IMR-90 (cell line): Measurements from ENCODE around the gene NDRG2. TPM values are rescaled to one million over a fixed set of nuclear protein-coding genes. Genes with fewer than 3 reads are reported as not detected.

Experiments used
- ATAC-seq: fragments of 200-7000 bp; cut with Tn5 transposase; 2 replicates; pipeline ENCODE4 v1.9.1; 2020; ENCODE audit warnings: low read depth, mild to moderate bottlenecking, moderate library complexity
- BruUV-seq: library from RNA; stranded (reverse); fragments of 400-500 nt; replicated peaks from 2 replicates; lab custom pipeline; 2021; lab: Mats Ljungman, UMichigan
- CTCF ChIA-PET: fragments of 300-600 bp; formaldehyde crosslinking; extraction: SDS; loops from one replicate; lab custom pipeline; 2021; ENCODE audit warnings: antibody characterized with exemption; lab: Yijun Ruan, JAX
- POLR2A ChIA-PET: fragments of 300-600 bp; sonication (Branson Sonifier 250); formaldehyde crosslinking; loops from one replicate; lab custom pipeline; 2022; ENCODE audit warnings: antibody characterized with exemption; ENCODE audit not compliant: unreplicated experiment; lab: Charles Lee
- DNase-seq: peaks from one replicate; pipeline ENCODE4 v3.0.0; 2013
- H2AFZ ChIP-seq: replicated peaks from 2 replicates; pipeline ENCODE3; 2013; ENCODE audit warnings: low read length, mild to moderate bottlenecking; ENCODE audit not compliant: poor library complexity
- H2AK5ac ChIP-seq: 2 replicates; pipeline ENCODE4 v1.6.1; 2013; ENCODE audit warnings: low read depth, low read length, inconsistent platforms
- H2AK9ac ChIP-seq: replicated peaks from 2 replicates; pipeline ENCODE3; 2013; ENCODE audit warnings: mild to moderate bottlenecking, low read depth, low read length, moderate library complexity; ENCODE audit not compliant: poor library complexity
- H2BK120ac ChIP-seq: 2 replicates; pipeline ENCODE4 v1.6.1; 2013; ENCODE audit warnings: low read depth, low read length, inconsistent platforms
- H2BK15ac ChIP-seq: 3 replicates; pipeline ENCODE4 v1.6.1; 2013; ENCODE audit warnings: low read depth, low read length, inconsistent platforms
- H2BK20ac ChIP-seq: 2 replicates; pipeline ENCODE4 v1.6.1; 2013; ENCODE audit warnings: low read depth, mild to moderate bottlenecking, inconsistent platforms, low read length, moderate library complexity
- H2BK5ac ChIP-seq: 2 replicates; pipeline ENCODE4 v1.6.1; 2013; ENCODE audit warnings: mild to moderate bottlenecking, low read depth, low read length, inconsistent platforms; ENCODE audit not compliant: poor library complexity, severe bottlenecking
- H3K14ac ChIP-seq: replicated peaks from 2 replicates; pipeline ENCODE4 v1.6.1; 2013; ENCODE audit warnings: low read depth, low read length, inconsistent platforms
- H3K18ac ChIP-seq: 2 replicates; pipeline ENCODE4 v1.6.1; 2013; ENCODE audit warnings: low read depth, low read length, control low read depth
- H3K23ac ChIP-seq: 2 replicates; pipeline ENCODE4 v1.6.1; 2013; ENCODE audit warnings: low read depth, low read length, inconsistent platforms
- H3K27ac ChIP-seq: 2 replicates; pipeline ENCODE4 v1.5.1; 2013; ENCODE audit warnings: mild to moderate bottlenecking, control low read depth, low read length; ENCODE audit not compliant: insufficient read depth
- H3K27me3 ChIP-seq: 2 replicates; pipeline ENCODE4 v1.6.1; 2013; ENCODE audit warnings: low read length; ENCODE audit not compliant: control insufficient read depth, insufficient read depth
- H3K36me3 ChIP-seq: 2 replicates; pipeline ENCODE4 v1.6.1; 2013; ENCODE audit warnings: low read length, mixed read lengths; ENCODE audit not compliant: control insufficient read depth, insufficient read depth
- H3K4ac ChIP-seq: 2 replicates; pipeline ENCODE4 v1.6.1; 2013; ENCODE audit warnings: low read depth, low read length, inconsistent platforms
- H3K4me1 ChIP-seq: 2 replicates; pipeline ENCODE4 v1.6.1; 2013; ENCODE audit warnings: low read length, mixed read lengths; ENCODE audit not compliant: control insufficient read depth, insufficient read depth
- H3K4me2 ChIP-seq: 2 replicates; pipeline ENCODE4 v1.6.1; 2013; ENCODE audit warnings: low read depth, mild to moderate bottlenecking, control low read depth, low read length, moderate library complexity
- H3K4me3 ChIP-seq: 2 replicates; pipeline ENCODE4 v1.5.1; 2013; ENCODE audit warnings: low read depth, mild to moderate bottlenecking, control low read depth, low read length, moderate library complexity; ENCODE audit not compliant: insufficient read depth
- H3K56ac ChIP-seq: 2 replicates; pipeline ENCODE4 v1.6.1; 2013; ENCODE audit warnings: low read length, inconsistent platforms; ENCODE audit not compliant: insufficient read depth; ENCODE audit errors: extremely low read depth
- H3K79me1 ChIP-seq, 2 experiments: 2 replicates each; pipeline ENCODE4 v1.6.1; 2013; ENCODE audit warnings: low read length in 2 of 2, inconsistent platforms in 1 of 2, low read depth in 1 of 2
- H3K9ac ChIP-seq: 2 replicates; pipeline ENCODE4 v1.6.1; 2013; ENCODE audit warnings: low read depth, low read length, control low read depth
- H3K9me1 ChIP-seq: 2 replicates; pipeline ENCODE4 v1.6.1; 2013; ENCODE audit warnings: low read length, inconsistent platforms; ENCODE audit not compliant: insufficient read depth
- H3K9me3 ChIP-seq: 2 replicates; pipeline ENCODE4 v1.6.1; 2013; ENCODE audit warnings: low read length; ENCODE audit not compliant: control insufficient read depth, insufficient read depth
- H4K20me1 ChIP-seq: 2 replicates; pipeline ENCODE4 v1.6.1; 2013; ENCODE audit warnings: low read length, inconsistent platforms; ENCODE audit not compliant: insufficient read depth
- H4K5ac ChIP-seq: 2 replicates; pipeline ENCODE4 v1.6.1; 2013; ENCODE audit warnings: mild to moderate bottlenecking, low read depth, low read length, control low read depth
- H4K8ac ChIP-seq, 2 experiments: 2 replicates each; pipeline ENCODE4 v1.6.1; 2013; ENCODE audit warnings: low read depth in 2 of 2, low read length in 2 of 2, control low read depth in 1 of 2, inconsistent platforms in 1 of 2
- H4K91ac ChIP-seq: 2 replicates; pipeline ENCODE4 v1.6.1; 2013; ENCODE audit warnings: low read depth, low read length, inconsistent platforms; ENCODE audit not compliant: insufficient read depth
- BHLHE40 ChIP-seq: fragments of 150-350 bp; IDR thresholded peaks from 2 replicates; pipeline ENCODE4 v1.6.1; 2016; ENCODE audit warnings: mild to moderate bottlenecking, low read depth, low read length
- CEBPB ChIP-seq: IDR thresholded peaks from 2 replicates; pipeline ENCODE4 v1.6.1; 2012; ENCODE audit warnings: low read depth, low read length, improper control_type of control experiment
- CHD1 ChIP-seq: IDR thresholded peaks from 2 replicates; pipeline ENCODE4 v1.6.1; 2012; ENCODE audit warnings: low read depth, low read length, improper control_type of control experiment
- CTCF ChIP-seq: conservative IDR thresholded peaks from 2 replicates; pipeline ENCODE4 v1.5.1; 2012; ENCODE audit warnings: mild to moderate bottlenecking, low read depth, low read length, improper control_type of control experiment
- FOS ChIP-seq: fragments of 150-350 bp; IDR thresholded peaks from 2 replicates; pipeline ENCODE4 v1.6.1; 2016; ENCODE audit warnings: low read depth, low read length
- MAFK ChIP-seq: IDR thresholded peaks from 2 replicates; pipeline ENCODE4 v1.6.1; 2012; ENCODE audit warnings: low read depth, low read length, improper control_type of control experiment
- MAZ ChIP-seq: IDR thresholded peaks from 2 replicates; pipeline ENCODE4 v1.6.1; 2012; ENCODE audit warnings: low read depth, mild to moderate bottlenecking, low read length, improper control_type of control experiment, moderate library complexity, borderline replicate concordance
- MXI1 ChIP-seq: IDR thresholded peaks from 2 replicates; pipeline ENCODE4 v1.6.1; 2012; ENCODE audit warnings: low read depth, mild to moderate bottlenecking, low read length, moderate library complexity, borderline replicate concordance
- NFE2L2 ChIP-seq: fragments of 150-350 bp; IDR thresholded peaks from 2 replicates; pipeline ENCODE4 v1.6.1; 2016; ENCODE audit warnings: low read depth, mild to moderate bottlenecking, low read length
- POLR2A ChIP-seq: IDR thresholded peaks from 2 replicates; pipeline ENCODE4 v1.6.1; 2012; ENCODE audit warnings: mild to moderate bottlenecking, low read depth, low read length
- RAD21 ChIP-seq: IDR thresholded peaks from 2 replicates; pipeline ENCODE4 v1.6.1; 2012; ENCODE audit warnings: low read length, improper control_type of control experiment
- RCOR1 ChIP-seq: IDR thresholded peaks from 2 replicates; pipeline ENCODE4 v1.6.1; 2012; ENCODE audit warnings: mild to moderate bottlenecking, low read length, improper control_type of control experiment; ENCODE audit not compliant: insufficient replicate concordance
- RFX5 ChIP-seq: IDR thresholded peaks from 2 replicates; pipeline ENCODE4 v1.8.0; 2012; ENCODE audit warnings: low read depth, mild to moderate bottlenecking, low read length, moderate library complexity
- SMC3 ChIP-seq: fragments of 150-350 bp; IDR thresholded peaks from 2 replicates; pipeline ENCODE4 v1.6.1; 2016; ENCODE audit warnings: low read depth, mild to moderate bottlenecking, antibody characterized with exemption, low read length, moderate library complexity
- WGBS, 2 experiments: methylation state at CpG; one replicate each; pipeline versions ENCODE4 v1.1.5 to v1.1.7; 2013; ENCODE audit warnings: missing lambda C conversion rate in 2 of 2; ENCODE audit not compliant: insufficient read length in 1 of 2; ENCODE audit errors: extremely low coverage in 2 of 2; 5-methylcytosine and 5-hydroxymethylcytosine counted together
- dilution Hi-C: fragments of 300-500 bp; cut with HindIII; formaldehyde crosslinking; loops from one replicate; pipeline ENCODE4 v1.14.3; 2018; ENCODE audit warnings: low sequenced_read_pairs; ENCODE audit not compliant: unreplicated experiment
- in situ Hi-C: fragments of 300-500 bp; cut with MboI; formaldehyde crosslinking; loops from 3 replicates; pipeline ENCODE4 v1.14.3; 2019; ENCODE audit warnings: low sequenced_read_pairs, inconsistent platforms, mixed read lengths
- intact Hi-C: fragments of 100-400 bp; cut with micrococcal nuclease; formaldehyde crosslinking; loops from 2 replicates; pipeline ENCODE4 v1.10.0; 2022
- polyA plus RNA-seq, 3 experiments: library from polyadenylated mRNA; depleted of rRNA; stranded (reverse); fragments of >200 nt; gene quantifications; 2 replicates each; pipeline ENCODE4 v1.2.3, GENCODE V29; 2012; ENCODE audit warnings: low replicate concordance in 1 of 3
- total RNA-seq: library from RNA; depleted of rRNA; stranded (reverse); fragments of >200 nt; gene quantifications from 2 replicates; pipeline ENCODE4 v1.2.3, GENCODE V29; 2012
- TF ChIP-seq, protein P1 (sequence below): fragments of 150-350 bp; IDR thresholded peaks from 2 replicates; pipeline ENCODE4 v1.6.1; 2017; ENCODE audit warnings: mild to moderate bottlenecking, antibody characterized with exemption, low read length, low read depth
- TF ChIP-seq, protein P2 (sequence below): fragments of 150-350 bp; IDR thresholded peaks from 2 replicates; pipeline ENCODE4 v1.6.1; 2016; ENCODE audit warnings: low read depth, mild to moderate bottlenecking, low read length, moderate library complexity, borderline replicate concordance

The NDRG2 gene
- total and polyA plus RNA-seq, 2 of the 4 experiments (the other 2 are of a cell fraction), result 0.36 to 1.5 TPM

DNA sequence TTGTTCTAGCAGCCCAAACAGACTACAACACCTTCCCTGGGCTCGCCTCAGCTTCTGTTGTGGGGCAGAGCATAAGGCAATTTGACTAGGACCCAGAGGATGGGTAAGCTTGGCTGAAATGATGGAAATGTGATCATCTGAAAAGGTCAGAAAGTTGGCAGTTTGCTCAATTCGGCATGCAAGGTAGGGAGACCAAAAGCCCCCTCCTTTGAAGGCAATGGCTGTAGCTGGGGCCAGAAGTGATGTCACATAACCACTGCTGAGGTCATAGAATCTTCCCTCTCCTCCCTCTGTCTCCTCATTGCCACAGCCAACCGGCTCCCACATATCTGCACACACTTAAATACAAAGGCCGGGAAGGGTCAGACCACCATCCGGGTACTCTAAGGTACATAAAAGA is 5.1 kb upstream of the NDRG2 start, which contains the start of gene TPPP2:
Gene TPPP2, plus strand, starts transcription at position 301 of the 400 bp plus-strand sequence. CDS start 365 bp downstream, outside the sequence.
- BruUV-seq, result no TSS peak
- no peak within 1 kb of the TSS for H3K56ac ChIP-seq
- intact Hi-C loops, result no loop called here
- no peak within 1 kb of the TSS for H4K5ac ChIP-seq
- in situ Hi-C loops, result no loop called here
- WGBS, 2 experiments, result no CpG with 5 or more reads among the region's 5 CpGs
- H3K36me3 ChIP-seq, result no peaks in the 10 kb centered on the region
- no peak within 1 kb of the TSS for H4K91ac ChIP-seq
- dilution Hi-C loops, result no loop called here
- H3K9me1 ChIP-seq, result no peaks in the 10 kb centered on the region
- no peak within 1 kb of the TSS for H3K4me2 ChIP-seq
- H2AK9ac ChIP-seq, result no peak within 1 kb of the TSS
- no peak within 1 kb of the TSS for H2BK5ac ChIP-seq
- H2BK20ac ChIP-seq, result no peak within 1 kb of the TSS
- no peak within 1 kb of the TSS for H3K27ac ChIP-seq
- no peak within 1 kb of the TSS for H3K4ac ChIP-seq
- no peaks in the 10 kb centered on the region for H3K79me1 ChIP-seq
- peaks cover 62% of the 10 kb centered on the region for H3K27me3 ChIP-seq
- ChIA-PET CTCF (no interaction called here), POLR2A (no interaction called here)
- no peak within 1 kb of the TSS for H2BK120ac ChIP-seq
- H2AFZ ChIP-seq, result no peak within 1 kb of the TSS
- no peak within 1 kb of the TSS for H3K23ac ChIP-seq
- no peaks in the 10 kb centered on the region for H3K4me1 ChIP-seq
- TF ChIP-seq SMC3 (no peak), MXI1 (no peak), MAFK (no peak), NFE2L2 (no peak), FOS (no peak), RFX5 (no peak), CEBPB (no peak), CHD1 (no peak), CTCF (no peak), POLR2A (no peak), RAD21 (no peak), RCOR1 (no peak), MAZ (no peak), BHLHE40 (no peak)
- TF ChIP-seq, protein P1, sequence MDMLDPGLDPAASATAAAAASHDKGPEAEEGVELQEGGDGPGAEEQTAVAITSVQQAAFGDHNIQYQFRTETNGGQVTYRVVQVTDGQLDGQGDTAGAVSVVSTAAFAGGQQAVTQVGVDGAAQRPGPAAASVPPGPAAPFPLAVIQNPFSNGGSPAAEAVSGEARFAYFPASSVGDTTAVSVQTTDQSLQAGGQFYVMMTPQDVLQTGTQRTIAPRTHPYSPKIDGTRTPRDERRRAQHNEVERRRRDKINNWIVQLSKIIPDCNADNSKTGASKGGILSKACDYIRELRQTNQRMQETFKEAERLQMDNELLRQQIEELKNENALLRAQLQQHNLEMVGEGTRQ, result no peak
- TF ChIP-seq, protein P2, sequence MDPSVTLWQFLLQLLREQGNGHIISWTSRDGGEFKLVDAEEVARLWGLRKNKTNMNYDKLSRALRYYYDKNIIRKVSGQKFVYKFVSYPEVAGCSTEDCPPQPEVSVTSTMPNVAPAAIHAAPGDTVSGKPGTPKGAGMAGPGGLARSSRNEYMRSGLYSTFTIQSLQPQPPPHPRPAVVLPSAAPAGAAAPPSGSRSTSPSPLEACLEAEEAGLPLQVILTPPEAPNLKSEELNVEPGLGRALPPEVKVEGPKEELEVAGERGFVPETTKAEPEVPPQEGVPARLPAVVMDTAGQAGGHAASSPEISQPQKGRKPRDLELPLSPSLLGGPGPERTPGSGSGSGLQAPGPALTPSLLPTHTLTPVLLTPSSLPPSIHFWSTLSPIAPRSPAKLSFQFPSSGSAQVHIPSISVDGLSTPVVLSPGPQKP, result no peak
- DNase-seq (no peak), ATAC-seq (no peak)
- no peaks in the 10 kb centered on the region for H4K20me1 ChIP-seq
- no peak within 1 kb of the TSS for H3K4me3 ChIP-seq
- no peak within 1 kb of the TSS for H3K9ac ChIP-seq
- no peak within 1 kb of the TSS for H2BK15ac ChIP-seq
- H3K9me3 ChIP-seq, result no peaks in the 10 kb centered on the region
- H3K18ac ChIP-seq, result no peak within 1 kb of the TSS
- H2AK5ac ChIP-seq, result no peak within 1 kb of the TSS
- no peak within 1 kb of the TSS for H3K14ac ChIP-seq
- no peak within 1 kb of the TSS for H4K8ac ChIP-seq
